HG03469 (cell line): ENCODE data around the gene PKNOX2.

Experiments used
- ATAC-seq: cut with Tn5 transposase; IDR thresholded peaks from one replicate; pipeline ENCODE4 v1.9.1; 2021; ENCODE audit warnings: mild to moderate bottlenecking, moderate library complexity, moderate number of reproducible peaks; ENCODE audit not compliant: unreplicated experiment

PKNOX2 gene

DNA sequence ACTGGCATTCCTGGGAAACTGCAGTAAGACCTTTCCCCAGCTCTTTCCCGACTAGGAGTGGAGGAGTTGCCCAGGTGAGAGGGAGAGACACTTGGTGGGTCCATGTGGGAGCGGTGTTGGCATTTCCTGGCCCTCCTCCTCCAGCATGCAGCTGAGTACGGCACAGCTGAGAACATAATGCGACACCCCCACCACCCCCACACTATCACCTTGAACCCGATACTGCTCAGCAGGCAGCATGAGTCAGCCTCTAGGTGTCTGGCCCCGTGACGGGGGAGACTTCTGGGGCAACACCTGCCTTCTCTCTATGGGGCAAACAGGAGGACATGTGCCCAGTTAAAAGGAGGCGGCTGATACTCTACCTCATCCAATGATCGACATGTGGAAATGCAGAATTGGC is 64.4 kb downstream of the PKNOX2 start:
- ATAC-seq, result no peak

DNA sequence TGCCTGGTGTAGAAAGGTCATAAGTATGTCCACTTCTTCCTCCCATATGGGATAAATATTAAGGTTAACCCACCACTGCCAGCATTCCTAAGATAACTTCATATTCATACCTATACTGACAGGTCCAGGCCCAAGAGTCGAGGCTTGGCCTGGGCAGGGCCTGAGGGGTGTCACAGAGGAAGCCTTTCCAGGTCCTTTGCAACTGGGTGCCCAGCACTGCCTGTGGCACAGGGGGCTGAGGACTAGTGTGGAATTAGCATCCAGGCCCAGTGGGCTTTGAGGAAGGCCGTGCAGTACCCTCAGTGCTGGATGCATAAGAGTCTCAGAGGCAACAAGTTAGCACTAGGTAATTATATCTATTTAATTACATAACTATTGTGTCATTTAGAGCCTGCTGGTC is 65.4 kb downstream of the PKNOX2 start:
- ATAC-seq, result no peak

DNA sequence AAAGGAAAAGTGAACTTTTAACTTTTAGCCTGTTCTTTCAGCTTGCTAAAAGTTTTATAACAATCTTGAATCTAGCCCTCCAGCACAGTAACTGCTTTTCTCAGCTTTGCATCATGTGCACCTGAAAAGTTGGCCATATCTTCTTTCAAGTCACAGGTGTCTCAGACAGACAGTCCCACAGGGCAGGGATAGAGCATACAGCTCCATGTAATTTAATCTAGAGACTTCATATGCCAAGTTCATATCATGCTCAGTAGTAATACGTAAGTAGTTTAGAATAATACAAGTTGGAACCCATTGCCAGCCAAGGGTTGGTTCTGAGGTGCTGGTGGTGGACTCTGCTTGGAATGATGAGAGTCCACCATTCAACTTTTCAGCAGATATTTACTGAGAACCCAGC is 68.6 kb downstream of the PKNOX2 start:
- no peak for ATAC-seq

DNA sequence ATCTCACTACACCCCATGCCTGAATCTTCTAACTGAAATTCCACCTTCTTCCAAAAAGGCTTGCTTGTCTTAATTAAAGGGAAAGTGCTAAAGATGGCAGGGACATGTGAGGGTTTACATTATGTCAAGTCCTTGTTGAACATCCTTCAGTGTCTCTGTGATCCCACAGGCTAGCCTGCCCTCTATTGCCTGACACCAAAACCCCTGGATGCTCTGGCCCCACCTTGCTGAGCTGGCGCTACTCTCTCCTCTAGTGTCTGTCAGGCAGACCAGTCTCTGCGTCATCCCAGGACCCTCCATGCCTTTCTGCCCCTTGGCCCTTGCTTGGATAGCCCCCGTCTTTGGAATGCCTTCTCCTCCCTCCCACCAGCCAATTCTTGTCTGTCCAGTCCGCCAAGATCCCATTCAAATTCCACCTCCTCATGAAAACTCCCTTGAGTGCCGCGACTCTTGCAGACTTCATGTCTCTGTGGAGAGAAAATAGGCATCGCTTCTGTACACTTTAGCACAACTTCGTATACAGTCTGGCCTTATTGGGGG is 69.3 kb downstream of the PKNOX2 start:
- ATAC-seq, result no peak

DNA sequence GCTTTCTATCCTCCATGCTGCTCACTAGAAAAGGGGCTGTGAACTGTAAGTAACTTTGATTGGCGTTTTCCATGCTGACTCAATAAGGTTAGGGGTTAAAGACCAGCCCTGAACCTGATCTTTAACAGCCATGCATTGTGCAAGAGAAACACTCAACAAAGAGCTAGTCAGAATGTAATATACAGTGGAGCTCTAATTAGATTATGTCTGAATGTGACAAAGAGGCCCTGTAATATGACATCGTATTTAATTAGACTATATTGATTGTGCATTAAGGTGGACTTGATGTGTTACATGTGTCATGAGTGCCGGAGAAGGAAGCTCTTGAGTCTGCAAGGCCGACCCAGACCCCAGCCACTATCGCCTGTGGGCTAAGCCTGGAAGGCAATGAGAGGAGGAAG is 70.5 kb downstream of the PKNOX2 start:
- no peak for ATAC-seq

DNA sequence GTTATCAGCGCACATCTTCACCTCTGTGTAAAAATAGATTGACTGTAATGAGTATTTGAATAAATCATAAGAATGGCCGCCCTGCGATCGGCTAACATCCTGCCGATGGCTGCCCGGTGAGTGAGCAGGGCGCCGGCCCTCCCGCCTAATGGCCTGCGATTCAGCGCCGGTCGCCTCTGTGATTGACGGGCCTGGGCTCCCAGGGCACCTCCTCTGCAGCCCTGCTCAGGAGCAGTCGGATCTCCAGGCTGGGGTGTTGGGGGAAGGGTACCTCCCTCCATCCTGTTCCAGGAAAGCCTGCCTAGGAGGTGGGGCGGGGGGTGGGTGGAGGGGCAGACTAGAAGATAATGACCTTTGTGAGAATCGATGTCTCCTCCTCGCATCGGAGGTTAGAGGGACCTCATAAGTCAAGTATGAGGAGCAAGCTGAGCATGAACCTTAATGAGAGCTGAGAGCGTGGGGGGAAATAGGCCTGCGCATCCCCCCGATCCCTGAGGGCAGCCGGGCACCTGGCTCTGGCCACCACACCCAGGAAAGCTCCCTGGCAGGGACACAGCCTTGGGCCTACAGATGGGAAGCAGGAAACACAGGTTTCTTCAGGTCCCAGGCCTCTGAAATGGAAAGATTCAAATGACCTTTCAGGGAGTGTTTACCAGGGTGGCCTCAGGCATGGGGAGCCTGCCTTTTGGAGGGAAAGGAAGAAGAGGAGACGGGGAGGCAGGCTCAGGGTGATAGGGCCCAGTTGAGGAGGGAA is 71.7 kb downstream of the PKNOX2 start:
- ATAC-seq, result no peak

DNA sequence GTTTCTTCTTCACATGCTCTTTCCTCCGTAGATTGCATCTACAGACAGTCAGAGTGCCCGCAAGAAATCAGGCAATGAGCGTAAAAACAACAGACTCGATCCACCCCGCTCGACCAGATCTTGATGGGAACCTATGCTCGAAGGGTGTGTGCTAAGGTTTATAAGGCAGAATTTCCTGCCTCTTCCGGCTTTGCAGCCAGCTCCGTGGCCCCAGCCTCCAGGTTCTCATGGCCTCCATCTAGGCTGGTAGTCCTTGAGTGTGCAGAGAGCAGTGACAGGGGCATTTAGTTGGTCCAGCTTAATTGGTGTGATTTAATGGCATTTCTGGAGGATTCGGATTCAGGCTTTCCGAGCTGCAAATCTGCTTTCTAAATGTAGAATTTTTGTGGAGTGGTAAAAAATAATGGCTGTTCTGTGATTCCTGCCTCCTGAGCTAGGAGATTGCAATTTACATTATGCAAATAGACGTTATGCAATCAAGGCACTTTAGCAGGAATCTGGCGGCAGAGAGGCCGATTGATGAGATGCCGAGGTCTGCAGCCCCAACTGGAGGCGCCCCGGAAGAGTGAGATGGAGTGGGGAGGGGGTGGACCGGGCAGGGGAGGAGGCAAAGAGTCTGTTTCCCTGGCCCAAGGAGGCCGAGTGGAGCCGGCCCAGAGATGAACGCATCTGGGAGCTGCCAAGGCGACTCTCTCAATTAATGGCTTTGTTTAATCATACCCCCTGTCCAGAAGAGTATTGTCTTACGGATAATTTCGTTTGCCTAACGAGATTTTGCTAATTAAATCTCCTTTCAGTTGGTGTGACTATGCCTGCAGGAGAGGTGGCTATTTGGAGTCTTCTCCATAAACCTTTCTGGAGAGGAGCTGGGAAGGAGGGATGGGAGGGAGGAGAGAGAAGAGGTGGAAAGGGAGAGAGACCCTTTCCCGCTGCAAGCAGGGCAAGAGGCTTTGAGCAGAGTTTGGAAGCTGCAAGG is 75.3 kb downstream of the PKNOX2 start:
- no peak for ATAC-seq

DNA sequence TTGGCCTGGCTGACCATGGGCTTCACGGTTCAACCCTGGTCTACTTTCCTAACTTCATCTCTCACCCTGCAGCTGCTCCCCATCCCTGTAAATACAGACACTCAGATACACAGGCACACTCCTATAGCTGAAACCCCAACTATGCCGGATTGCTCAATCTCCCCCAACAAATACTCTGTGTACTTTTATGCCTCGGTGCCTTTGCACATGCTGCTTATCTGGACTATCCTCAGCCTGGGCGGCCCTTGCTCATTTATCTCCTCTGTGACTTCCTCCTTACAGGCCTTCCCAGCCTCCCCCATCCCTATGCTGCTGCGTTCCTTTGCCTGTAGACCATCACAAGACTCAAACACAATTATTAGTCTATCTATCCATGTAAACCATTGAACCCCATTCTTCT is 76.6 kb downstream of the PKNOX2 start:
- ATAC-seq, result no peak

DNA sequence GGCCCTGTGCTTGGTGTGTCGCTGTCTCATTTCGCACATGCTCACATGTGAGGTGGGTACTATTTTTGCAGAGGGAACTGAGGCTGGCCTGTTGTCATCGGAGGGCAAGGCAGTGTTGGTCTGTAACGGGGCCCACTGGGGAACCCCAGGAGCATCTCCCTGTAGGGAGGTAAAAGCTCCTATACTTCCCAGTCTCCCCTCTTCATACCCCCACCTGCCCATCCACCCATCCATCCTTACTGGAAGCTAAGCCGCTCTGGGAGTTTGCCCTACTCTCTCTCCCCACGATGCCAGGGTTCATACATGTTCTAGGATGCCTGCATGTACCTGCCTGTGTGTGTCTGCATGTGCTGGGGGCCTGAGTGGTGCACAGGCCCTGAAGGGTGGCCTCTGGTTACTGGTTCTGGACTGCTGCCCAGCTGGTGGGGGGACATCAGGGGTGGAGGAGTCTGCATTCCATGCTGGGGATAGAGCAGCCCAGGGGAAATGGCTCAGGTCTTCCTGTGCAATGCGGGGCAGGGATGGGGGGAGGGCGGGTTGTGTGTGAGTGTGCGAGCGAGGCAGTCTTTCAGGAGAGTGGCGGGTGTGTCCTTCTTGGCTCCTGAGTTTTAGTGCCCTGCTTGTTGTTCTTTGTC is 77.7 kb downstream of the PKNOX2 start:
- no peak for ATAC-seq

DNA sequence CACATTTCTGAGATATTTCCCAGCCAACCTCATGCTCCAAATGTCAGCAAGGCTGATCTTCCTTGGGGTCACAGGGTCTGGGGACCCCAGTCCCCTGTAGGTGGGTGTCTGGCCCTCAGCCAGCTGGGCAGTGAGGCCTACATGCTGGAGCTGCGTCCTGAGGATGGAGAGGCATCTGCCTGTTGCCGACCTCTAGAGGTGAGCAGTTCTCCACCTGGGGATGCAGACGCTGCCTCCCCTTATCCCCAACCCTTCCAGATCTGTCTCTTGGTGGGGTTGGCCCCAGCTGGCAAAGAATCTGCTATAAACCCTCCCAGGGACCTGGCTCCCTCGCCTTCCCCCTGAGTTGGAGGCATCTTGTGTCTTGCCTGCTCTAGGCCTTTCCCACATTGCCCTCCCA is 79.6 kb downstream of the PKNOX2 start:
- no peak for ATAC-seq

DNA sequence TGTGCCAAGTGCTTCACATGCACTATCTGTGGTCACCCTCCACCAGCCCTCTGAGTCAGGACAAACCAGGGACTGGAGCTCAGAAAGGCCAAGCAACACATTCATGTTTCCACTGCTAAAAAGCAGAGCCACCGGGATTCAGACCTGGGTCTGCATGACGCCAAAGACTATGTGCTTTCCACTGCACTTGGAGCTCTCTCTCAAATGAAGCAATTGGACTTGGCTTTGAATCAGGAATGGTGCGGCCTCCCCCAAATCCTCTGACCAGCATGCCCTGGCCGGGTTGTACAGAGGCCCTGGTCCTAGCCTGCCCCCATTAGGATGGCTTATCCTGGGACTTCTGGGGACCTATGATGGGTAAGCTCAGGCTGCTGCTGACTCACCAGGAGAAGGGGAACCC is 80.7 kb downstream of the PKNOX2 start:
- ATAC-seq, result no peak

DNA sequence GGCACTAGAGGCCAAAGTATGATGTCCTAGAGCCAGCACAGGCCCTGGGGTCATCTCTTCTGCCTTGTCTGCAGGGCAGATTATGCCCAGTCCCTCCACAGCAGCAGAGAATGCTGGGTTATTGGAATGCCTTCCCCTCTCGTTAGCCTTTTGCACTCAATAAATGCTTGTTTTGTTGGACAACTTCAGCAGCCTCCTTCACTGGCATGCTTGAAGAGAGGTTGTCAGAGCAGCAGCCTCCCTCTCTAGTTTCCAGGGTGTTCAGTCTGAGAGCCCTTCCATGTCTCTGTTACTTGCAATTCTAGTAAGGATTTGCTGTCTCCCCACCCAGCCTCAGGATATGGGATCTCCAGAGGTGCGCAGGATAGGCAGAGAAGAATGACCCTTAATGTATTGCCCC is 82.9 kb downstream of the PKNOX2 start:
- no peak for ATAC-seq

DNA sequence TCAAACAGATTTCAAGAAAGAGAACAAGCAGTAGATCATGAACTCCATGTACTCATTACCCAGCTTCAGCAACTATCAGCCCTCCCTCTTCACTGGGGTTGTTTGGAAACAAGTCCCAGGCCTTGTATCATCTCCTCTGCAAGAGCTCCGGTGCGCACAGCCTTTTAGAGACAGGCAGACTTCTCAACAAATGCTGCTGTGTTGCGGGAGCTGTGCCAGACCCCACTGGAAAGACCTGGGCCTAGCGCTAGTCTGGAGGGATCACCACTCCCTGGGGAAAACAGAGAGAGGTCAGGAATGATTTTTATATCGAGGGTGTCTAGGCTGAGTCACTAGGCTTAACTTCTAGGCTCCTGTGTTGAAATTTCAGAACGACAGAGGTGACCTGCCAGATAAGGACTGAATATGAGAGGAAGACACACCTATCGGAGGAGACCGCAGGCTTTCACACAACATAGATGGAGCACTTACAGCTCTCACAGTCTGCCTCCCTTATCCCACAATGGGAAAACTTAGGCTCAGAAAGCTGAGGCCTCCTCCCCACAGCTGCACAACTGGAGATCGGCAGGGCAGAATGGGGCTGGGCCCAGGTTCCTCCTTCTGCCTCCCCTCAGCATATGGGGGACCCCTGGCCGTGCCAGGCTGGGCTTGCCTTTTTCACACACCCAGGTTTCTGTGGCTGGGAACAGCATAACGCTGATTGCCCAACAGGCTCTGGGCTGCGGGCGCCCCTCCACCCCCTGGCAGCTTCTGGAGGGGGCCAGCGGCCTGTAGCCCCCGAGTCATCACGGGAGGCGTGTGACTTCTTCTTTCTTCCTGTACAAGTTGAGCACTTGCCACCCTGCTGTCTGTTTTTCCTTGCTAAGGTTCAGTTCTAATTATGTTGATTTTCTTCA is 86.0 kb downstream of the PKNOX2 start:
- ATAC-seq, result no peak

DNA sequence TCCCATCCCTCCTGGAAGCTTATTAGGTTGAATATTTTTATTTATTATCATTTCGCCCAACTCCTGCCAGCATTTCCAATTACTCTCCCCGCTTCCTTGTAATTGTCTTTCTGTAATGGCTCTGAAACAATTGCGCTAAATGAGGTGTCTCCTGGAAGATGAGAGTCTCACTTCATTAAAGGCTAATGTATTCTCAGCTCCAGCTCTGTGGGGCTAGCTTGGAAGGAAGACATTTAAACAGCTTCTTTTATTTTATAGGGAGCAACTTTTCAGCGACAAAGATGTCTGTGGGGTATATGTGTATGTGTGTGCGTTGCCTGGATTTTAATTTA is 86.6 kb downstream of the PKNOX2 start:
- no peak for ATAC-seq

DNA sequence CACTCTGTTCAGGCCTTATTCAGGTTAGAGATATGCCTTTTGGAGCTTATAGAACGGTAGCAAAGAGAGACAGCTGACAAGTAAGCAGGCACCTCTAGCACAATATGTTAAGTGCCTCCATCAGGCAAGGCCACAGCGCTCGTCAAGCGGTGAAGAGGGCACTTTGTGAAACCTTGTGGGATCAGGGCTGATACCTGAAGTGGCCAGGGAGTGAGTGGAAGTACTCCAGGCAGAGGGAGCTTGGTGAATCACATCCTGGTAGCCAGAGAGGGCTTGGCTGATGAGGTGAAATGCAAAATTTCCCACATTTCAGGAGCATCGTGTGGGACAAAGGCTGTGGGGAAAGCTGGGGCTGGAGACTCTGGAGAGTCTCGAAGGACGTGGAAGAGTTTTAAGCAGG is 87.4 kb downstream of the PKNOX2 start:
- ATAC-seq, result no peak

DNA sequence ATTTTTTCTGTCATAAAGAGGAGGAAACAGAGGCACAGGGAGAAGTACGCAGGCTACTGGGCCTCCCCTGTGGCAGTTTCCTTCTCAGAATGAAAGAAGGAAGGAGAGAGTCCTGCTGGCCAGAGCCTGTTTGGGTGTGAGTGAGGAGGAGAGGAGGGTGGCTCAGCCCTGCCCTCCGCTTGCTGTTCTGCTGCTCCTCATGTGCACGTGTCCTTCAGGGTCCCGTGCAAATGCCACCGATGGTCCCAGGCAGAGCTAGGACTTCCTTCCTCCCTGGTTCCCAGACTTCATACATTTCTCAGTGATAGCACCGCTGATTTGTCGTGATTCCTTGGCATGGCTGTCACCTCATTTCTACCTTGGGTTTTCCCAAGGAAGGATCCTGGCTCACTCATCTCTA is 88.7 kb downstream of the PKNOX2 start:
- no peak for ATAC-seq

DNA sequence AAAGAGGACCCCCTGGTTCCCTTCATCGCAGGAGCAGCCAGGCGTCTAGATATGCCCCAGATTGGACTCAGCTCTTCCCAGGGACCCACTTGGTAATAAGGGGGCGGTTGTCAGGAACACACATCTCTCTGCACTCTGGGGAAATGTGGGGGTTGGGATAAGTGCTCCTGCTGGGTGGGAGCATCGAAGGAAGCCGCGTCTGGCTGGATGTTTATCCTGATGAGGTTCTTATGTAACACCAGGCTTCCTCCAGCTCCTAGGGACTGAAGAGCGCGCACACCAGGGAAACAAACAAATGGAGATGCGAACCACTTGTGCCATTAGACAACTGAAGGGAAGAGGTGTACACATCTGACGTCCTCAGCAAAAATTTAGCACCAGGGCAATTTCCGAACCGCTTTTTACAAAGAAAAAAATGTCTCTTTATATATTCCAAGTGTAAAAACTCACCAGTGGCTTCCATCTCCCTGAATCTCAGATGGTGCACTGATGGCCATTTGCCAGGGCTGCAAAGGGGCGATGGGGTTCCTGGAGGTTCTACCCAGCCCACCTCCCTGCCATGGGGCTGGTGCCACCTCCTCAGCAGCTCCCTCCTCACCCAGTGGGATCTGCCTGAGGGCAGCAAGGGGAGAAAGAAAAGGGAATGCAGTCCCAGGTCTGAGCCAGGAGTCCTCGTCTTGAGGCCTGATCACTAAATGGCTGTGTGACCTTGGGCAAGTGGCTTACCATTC is 89.4 kb downstream of the PKNOX2 start:
- ATAC-seq, result no peak

DNA sequence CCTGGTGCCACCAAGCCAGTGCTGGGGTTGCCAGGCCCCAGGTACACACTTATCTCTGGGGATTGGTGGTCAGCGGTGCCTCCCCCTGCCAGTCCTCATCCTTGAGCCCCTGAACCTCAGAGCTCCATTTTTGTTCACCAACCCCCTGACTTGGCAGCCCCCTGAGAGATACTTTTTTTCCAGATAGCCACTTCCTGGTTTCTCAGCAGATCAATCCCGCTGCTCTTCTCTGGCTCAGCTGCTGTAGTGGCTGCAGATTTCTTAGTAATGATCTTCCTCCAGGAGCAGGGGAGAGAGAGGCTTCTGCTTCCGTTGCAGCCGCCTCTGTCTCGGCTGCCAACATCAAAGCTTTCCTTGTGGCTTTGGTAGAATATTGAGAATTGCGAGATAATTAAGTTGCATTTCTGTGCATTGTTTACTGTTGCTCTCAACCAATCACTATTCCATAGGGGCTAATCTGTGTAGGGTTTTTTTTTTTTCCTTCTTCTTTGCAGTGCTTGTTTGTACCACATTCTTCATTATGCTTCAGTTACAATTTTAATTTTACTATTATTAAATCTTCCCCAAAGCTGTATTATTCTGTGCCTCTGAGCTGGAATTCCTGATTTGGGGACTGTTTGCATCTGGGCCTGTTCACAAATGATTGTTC is 92.1 kb downstream of the PKNOX2 start:
- no peak for ATAC-seq

DNA sequence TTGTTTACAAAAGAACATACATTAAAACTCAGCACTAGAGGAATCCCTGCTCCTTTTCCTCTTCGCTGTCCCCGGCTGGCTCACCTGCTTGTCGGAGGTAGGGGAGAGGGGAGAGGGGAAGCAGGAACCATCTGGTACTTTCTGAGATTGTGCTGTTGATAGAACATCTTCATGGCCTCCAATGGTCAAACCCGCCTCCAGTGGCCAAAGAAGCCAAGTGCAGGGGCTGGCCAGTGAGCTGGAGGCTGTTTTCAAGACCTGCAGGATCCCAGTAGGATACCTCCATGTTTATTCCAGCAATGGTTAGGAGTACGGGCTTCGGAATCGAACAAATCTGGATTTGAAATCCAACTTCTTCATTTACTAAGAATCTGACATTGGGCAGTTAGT is 92.6 kb downstream of the PKNOX2 start:
- ATAC-seq, result no peak
